Measurements from ENCODE around the gene EYS.

The EYS gene

GRCh38 chr6:64197246-64197645, 1509.8 kb downstream of the EYS start:
- no peak overlapping the region for H3K27ac ChIP-seq (ENCODE audit: low read depth, low read length)
- H3K9me3 ChIP-seq (ENCODE audit: control insufficient read depth in 1 of 2, low read length in 2 of 2): no peaks in the 10 kb centered on the region
- H3K36me3 ChIP-seq (ENCODE audit: control insufficient read depth in 1 of 2, insufficient read depth in 2 of 2, low read length in 2 of 2): no peaks in the 10 kb centered on the region
- no peaks in the 10 kb centered on the region for H3K4me1 ChIP-seq (ENCODE audit: control insufficient read depth in 1 of 2, insufficient read depth in 2 of 2, low read length in 2 of 2)
- no peak overlapping the region for H3K4me3 ChIP-seq (ENCODE audit: low read depth in 1 of 2, low read length in 2 of 2)
- no peak overlapping the region for H3K9ac ChIP-seq (ENCODE audit: low read depth in 1 of 2, low read length in 2 of 2)
- H3K27me3 ChIP-seq (ENCODE audit: control insufficient read depth in 1 of 2, insufficient read depth in 2 of 2, low read length in 2 of 2): no peaks in the 10 kb centered on the region

- no peaks in the 10 kb centered on the region for H3K4me1 ChIP-seq (ENCODE audit: control insufficient read depth in 1 of 2, insufficient read depth in 2 of 2, low read length in 2 of 2)
- no peak overlapping the region for H3K4me3 ChIP-seq (ENCODE audit: low read depth in 1 of 2, low read length in 2 of 2)
- H3K27me3 ChIP-seq (ENCODE audit: control insufficient read depth in 1 of 2, insufficient read depth in 2 of 2, low read length in 2 of 2): no peaks in the 10 kb centered on the region
- no peak overlapping the region for H3K27ac ChIP-seq (ENCODE audit: low read depth, low read length)
- H3K36me3 ChIP-seq (ENCODE audit: control insufficient read depth in 1 of 2, insufficient read depth in 2 of 2, low read length in 2 of 2): no peaks in the 10 kb centered on the region
- peaks cover 0 to 3% of the 10 kb centered on the region in 2 donors for H3K9me3 ChIP-seq (ENCODE audit: control insufficient read depth in 1 of 2, low read length in 2 of 2)
- no peak overlapping the region for H3K9ac ChIP-seq (ENCODE audit: low read depth in 1 of 2, low read length in 2 of 2)
Observed at GRCh38 chr6:64186592-64186991, 1520.4 kb downstream of the EYS start.

DNA sequence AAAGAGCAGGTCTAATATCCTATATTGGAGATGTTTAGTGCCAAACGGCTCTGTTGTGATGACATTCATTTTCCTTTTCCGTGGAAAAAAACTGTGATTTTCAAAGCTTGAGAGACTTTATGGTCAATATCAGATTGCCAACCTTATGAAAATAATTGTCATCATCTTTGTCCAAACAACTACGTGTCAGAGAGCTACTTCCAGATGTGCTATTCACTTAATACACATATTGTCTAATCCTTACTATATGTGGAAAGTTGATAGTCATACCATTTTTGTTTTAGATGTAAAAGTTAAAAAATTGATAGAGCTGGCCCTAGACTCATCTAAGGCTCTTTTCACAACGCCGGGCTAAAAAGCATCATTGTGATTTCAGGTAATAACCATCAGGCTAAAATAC, 1521.4 kb downstream of the EYS start:
- no peak overlapping the region for H3K4me3 ChIP-seq (ENCODE audit: low read depth in 1 of 2, low read length in 2 of 2)
- H3K9me3 ChIP-seq (ENCODE audit: control insufficient read depth in 1 of 2, low read length in 2 of 2): peaks cover 0 to 3% of the 10 kb centered on the region in 2 donors
- no peaks in the 10 kb centered on the region for H3K27me3 ChIP-seq (ENCODE audit: control insufficient read depth in 1 of 2, insufficient read depth in 2 of 2, low read length in 2 of 2)
- no peak overlapping the region for H3K27ac ChIP-seq (ENCODE audit: low read depth, low read length)
- H3K36me3 ChIP-seq (ENCODE audit: control insufficient read depth in 1 of 2, insufficient read depth in 2 of 2, low read length in 2 of 2): no peaks in the 10 kb centered on the region
- no peaks in the 10 kb centered on the region for H3K4me1 ChIP-seq (ENCODE audit: control insufficient read depth in 1 of 2, insufficient read depth in 2 of 2, low read length in 2 of 2)
- H3K9ac ChIP-seq (ENCODE audit: low read depth in 1 of 2, low read length in 2 of 2): no peak overlapping the region

DNA sequence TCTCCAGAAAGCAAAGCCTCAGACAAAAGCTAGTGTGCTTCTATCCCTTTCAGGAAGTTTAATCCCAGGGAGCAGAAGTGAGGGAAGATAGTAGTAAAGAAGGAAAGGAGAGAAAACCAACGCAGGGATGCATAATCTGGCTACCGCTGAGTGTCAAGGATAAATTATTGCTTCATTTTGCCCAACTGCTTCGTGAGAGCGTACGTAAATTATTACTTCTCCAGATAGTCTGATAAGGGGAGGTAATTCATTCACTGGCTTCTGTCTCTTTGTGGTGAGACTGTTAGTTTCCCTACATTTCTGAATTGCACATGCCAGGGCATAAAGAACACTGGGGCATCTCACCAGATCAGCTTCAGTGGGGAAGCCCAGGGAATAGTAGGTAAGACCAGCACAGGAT, 1531.7 kb downstream of the EYS start:
- Histone ChIP-seq H3K9me3 (ENCODE audit: control insufficient read depth in 1 of 2, low read length in 2 of 2) (peaks cover 0 to 3% of the 10 kb centered on the region in 2 donors), H3K27ac (ENCODE audit: low read depth, low read length) (no peak overlapping the region), H3K9ac (ENCODE audit: low read depth in 1 of 2, low read length in 2 of 2) (no peak overlapping the region), H3K27me3 (ENCODE audit: control insufficient read depth in 1 of 2, insufficient read depth in 2 of 2, low read length in 2 of 2) (no peaks in the 10 kb centered on the region), H3K4me3 (ENCODE audit: low read depth in 1 of 2, low read length in 2 of 2) (no peak overlapping the region), H3K4me1 (ENCODE audit: control insufficient read depth in 1 of 2, insufficient read depth in 2 of 2, low read length in 2 of 2) (no peaks in the 10 kb centered on the region), H3K36me3 (ENCODE audit: control insufficient read depth in 1 of 2, insufficient read depth in 2 of 2, low read length in 2 of 2) (no peaks in the 10 kb centered on the region)

GRCh38 chr6:64170316-64170715, 1536.7 kb downstream of the EYS start:
- Histone ChIP-seq H3K4me1 (ENCODE audit: control insufficient read depth in 1 of 2, insufficient read depth in 2 of 2, low read length in 2 of 2) (no peaks in the 10 kb centered on the region), H3K27me3 (ENCODE audit: control insufficient read depth in 1 of 2, insufficient read depth in 2 of 2, low read length in 2 of 2) (no peaks in the 10 kb centered on the region), H3K9ac (ENCODE audit: low read depth in 1 of 2, low read length in 2 of 2) (no peak overlapping the region), H3K4me3 (ENCODE audit: low read depth in 1 of 2, low read length in 2 of 2) (no peak overlapping the region), H3K36me3 (ENCODE audit: control insufficient read depth in 1 of 2, insufficient read depth in 2 of 2, low read length in 2 of 2) (no peaks in the 10 kb centered on the region), H3K27ac (ENCODE audit: low read depth, low read length) (no peak overlapping the region), H3K9me3 (ENCODE audit: control insufficient read depth in 1 of 2, low read length in 2 of 2) (no peaks in the 10 kb centered on the region)

- Histone ChIP-seq H3K4me1 (ENCODE audit: control insufficient read depth in 1 of 2, insufficient read depth in 2 of 2, low read length in 2 of 2) (no peaks in the 10 kb centered on the region), H3K27me3 (ENCODE audit: control insufficient read depth in 1 of 2, insufficient read depth in 2 of 2, low read length in 2 of 2) (no peaks in the 10 kb centered on the region), H3K27ac (ENCODE audit: low read depth, low read length) (no peak overlapping the region), H3K9ac (ENCODE audit: low read depth in 1 of 2, low read length in 2 of 2) (no peak overlapping the region), H3K4me3 (ENCODE audit: low read depth in 1 of 2, low read length in 2 of 2) (no peak overlapping the region), H3K9me3 (ENCODE audit: control insufficient read depth in 1 of 2, low read length in 2 of 2) (peaks cover 0 to 1% of the 10 kb centered on the region in 2 donors), H3K36me3 (ENCODE audit: control insufficient read depth in 1 of 2, insufficient read depth in 2 of 2, low read length in 2 of 2) (no peaks in the 10 kb centered on the region)
Observed at GRCh38 chr6:64160486-64160885, 1546.5 kb downstream of the EYS start.

DNA sequence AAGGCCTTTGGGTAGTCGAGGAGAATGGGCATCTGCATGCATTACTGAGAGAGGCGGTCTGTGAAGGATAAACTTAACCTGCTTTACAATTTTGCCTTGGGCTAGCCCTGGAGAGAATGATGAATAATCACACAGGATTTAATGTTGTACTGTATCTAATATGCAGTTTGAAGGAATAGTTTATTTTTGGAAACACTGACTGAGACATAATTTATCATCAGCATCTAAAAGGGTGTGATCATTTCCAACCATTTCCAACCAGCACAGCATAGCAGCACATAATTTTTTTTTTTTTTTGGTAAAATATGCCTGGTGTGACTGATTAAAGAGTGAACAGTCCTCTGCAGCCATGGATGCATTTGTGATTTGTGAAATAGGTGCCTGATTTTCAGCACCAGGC, 1552.0 kb downstream of the EYS start:
- Histone ChIP-seq H3K9ac (ENCODE audit: low read depth in 1 of 2, low read length in 2 of 2) (no peak overlapping the region), H3K27ac (ENCODE audit: low read depth, low read length) (no peak overlapping the region), H3K27me3 (ENCODE audit: control insufficient read depth in 1 of 2, insufficient read depth in 2 of 2, low read length in 2 of 2) (no peaks in the 10 kb centered on the region), H3K4me3 (ENCODE audit: low read depth in 1 of 2, low read length in 2 of 2) (no peak overlapping the region), H3K9me3 (ENCODE audit: control insufficient read depth in 1 of 2, low read length in 2 of 2) (peaks cover 0 to 2% of the 10 kb centered on the region in 2 donors), H3K4me1 (ENCODE audit: control insufficient read depth in 1 of 2, insufficient read depth in 2 of 2, low read length in 2 of 2) (no peaks in the 10 kb centered on the region), H3K36me3 (ENCODE audit: control insufficient read depth in 1 of 2, insufficient read depth in 2 of 2, low read length in 2 of 2) (no peaks in the 10 kb centered on the region)

- no peak overlapping the region for H3K27ac ChIP-seq (ENCODE audit: low read depth, low read length)
- no peaks in the 10 kb centered on the region for H3K4me1 ChIP-seq (ENCODE audit: control insufficient read depth in 1 of 2, insufficient read depth in 2 of 2, low read length in 2 of 2)
- no peaks in the 10 kb centered on the region for H3K36me3 ChIP-seq (ENCODE audit: control insufficient read depth in 1 of 2, insufficient read depth in 2 of 2, low read length in 2 of 2)
- no peaks in the 10 kb centered on the region for H3K27me3 ChIP-seq (ENCODE audit: control insufficient read depth in 1 of 2, insufficient read depth in 2 of 2, low read length in 2 of 2)
- no peak overlapping the region for H3K4me3 ChIP-seq (ENCODE audit: low read depth in 1 of 2, low read length in 2 of 2)
- no peaks in the 10 kb centered on the region for H3K9me3 ChIP-seq (ENCODE audit: control insufficient read depth in 1 of 2, low read length in 2 of 2)
- H3K9ac ChIP-seq (ENCODE audit: low read depth in 1 of 2, low read length in 2 of 2): no peak overlapping the region
Observed at GRCh38 chr6:64146876-64147275, 1560.2 kb downstream of the EYS start.

GRCh38 chr6:64146094-64146493, 1560.9 kb downstream of the EYS start:
- Histone ChIP-seq H3K36me3 (ENCODE audit: control insufficient read depth in 1 of 2, insufficient read depth in 2 of 2, low read length in 2 of 2) (no peaks in the 10 kb centered on the region), H3K4me3 (ENCODE audit: low read depth in 1 of 2, low read length in 2 of 2) (no peak overlapping the region), H3K9ac (ENCODE audit: low read depth in 1 of 2, low read length in 2 of 2) (no peak overlapping the region), H3K9me3 (ENCODE audit: control insufficient read depth in 1 of 2, low read length in 2 of 2) (no peaks in the 10 kb centered on the region), H3K27ac (ENCODE audit: low read depth, low read length) (no peak overlapping the region), H3K27me3 (ENCODE audit: control insufficient read depth in 1 of 2, insufficient read depth in 2 of 2, low read length in 2 of 2) (no peaks in the 10 kb centered on the region), H3K4me1 (ENCODE audit: control insufficient read depth in 1 of 2, insufficient read depth in 2 of 2, low read length in 2 of 2) (no peaks in the 10 kb centered on the region)

- H3K4me1 ChIP-seq (ENCODE audit: control insufficient read depth in 1 of 2, insufficient read depth in 2 of 2, low read length in 2 of 2): no peaks in the 10 kb centered on the region
Observed at GRCh38 chr6:64145658-64146057, 1561.4 kb downstream of the EYS start.

DNA sequence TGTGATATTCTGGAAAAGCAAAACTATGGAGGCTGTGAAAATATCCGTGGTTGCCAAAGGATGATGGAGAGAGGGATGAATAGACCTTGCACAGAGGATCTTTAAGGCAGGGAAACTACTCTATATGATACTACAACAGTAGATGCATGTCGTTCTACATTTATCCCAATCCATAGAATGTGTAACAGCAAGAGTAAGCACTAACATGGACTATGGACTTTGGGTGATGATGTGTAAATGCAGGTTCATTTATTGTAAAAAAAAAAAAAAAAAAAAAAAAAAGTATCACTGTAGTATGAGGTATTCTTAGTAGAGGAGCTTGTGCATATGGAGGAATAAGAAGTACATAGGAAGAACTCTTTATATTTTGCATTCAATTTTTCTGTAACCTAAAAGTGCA, 1563.9 kb downstream of the EYS start:
- H3K27ac ChIP-seq (ENCODE audit: low read depth, low read length): no peak overlapping the region
- H3K36me3 ChIP-seq (ENCODE audit: control insufficient read depth in 1 of 2, insufficient read depth in 2 of 2, low read length in 2 of 2): no peaks in the 10 kb centered on the region
- H3K4me3 ChIP-seq (ENCODE audit: low read depth in 1 of 2, low read length in 2 of 2): no peak overlapping the region
- no peaks in the 10 kb centered on the region for H3K27me3 ChIP-seq (ENCODE audit: control insufficient read depth in 1 of 2, insufficient read depth in 2 of 2, low read length in 2 of 2)
- H3K9me3 ChIP-seq (ENCODE audit: control insufficient read depth in 1 of 2, low read length in 2 of 2): no peaks in the 10 kb centered on the region
- H3K9ac ChIP-seq (ENCODE audit: low read depth in 1 of 2, low read length in 2 of 2): no peak overlapping the region
- no peaks in the 10 kb centered on the region for H3K4me1 ChIP-seq (ENCODE audit: control insufficient read depth in 1 of 2, insufficient read depth in 2 of 2, low read length in 2 of 2)

More at GRCh38 chr6:64145658-64146057, 1561.4 kb downstream of the EYS start:
- no peaks in the 10 kb centered on the region for H3K36me3 ChIP-seq (ENCODE audit: control insufficient read depth in 1 of 2, insufficient read depth in 2 of 2, low read length in 2 of 2)
- H3K27me3 ChIP-seq (ENCODE audit: control insufficient read depth in 1 of 2, insufficient read depth in 2 of 2, low read length in 2 of 2): no peaks in the 10 kb centered on the region
- H3K27ac ChIP-seq (ENCODE audit: low read depth, low read length): no peak overlapping the region
- H3K4me3 ChIP-seq (ENCODE audit: low read depth in 1 of 2, low read length in 2 of 2): no peak overlapping the region
- no peak overlapping the region for H3K9ac ChIP-seq (ENCODE audit: low read depth in 1 of 2, low read length in 2 of 2)
- no peaks in the 10 kb centered on the region for H3K9me3 ChIP-seq (ENCODE audit: control insufficient read depth in 1 of 2, low read length in 2 of 2)
